ENCODE data around the gene CEP131. TPM values are rescaled to one million over a fixed set of nuclear protein-coding genes. Genes with fewer than 3 reads are reported as not detected.

The CEP131 gene
- total and polyA plus RNA-seq, 2 of the 4 experiments (the other 2 are of a cell fraction): 4.8 to 9.6 TPM

Other genes starting within 250 kb of the CEP131 start
- gene CHMP6, start 231.1 kb downstream of the CEP131 start, total RNA-seq (2012; rRNA removed): 5.0 and 7.2 TPM in 2 replicates
- 40.3 and 44.2 TPM in 2 replicates for gene CHMP6, start 231.1 kb downstream of the CEP131 start, polyA plus RNA-seq (2012; rRNA removed)
- gene BAIAP2, start 187.8 kb downstream of the CEP131 start, total RNA-seq (2012; rRNA removed): 18.3 and 22.8 TPM in 2 replicates
- gene BAIAP2, start 187.8 kb downstream of the CEP131 start, polyA plus RNA-seq (2012; rRNA removed): 32.6 and 36.1 TPM in 2 replicates
- gene PVALEF, start 57.5 kb downstream of the CEP131 start, total RNA-seq (2012; rRNA removed): not detected in 2 replicates
- not detected in 2 replicates for gene PVALEF, start 57.5 kb downstream of the CEP131 start, polyA plus RNA-seq (2012; rRNA removed)
- gene AATK, start 56.7 kb downstream of the CEP131 start, total RNA-seq (2012; rRNA removed): under 0.01 TPM in 1 of 2 replicates, not detected in the other
- gene AATK, start 56.7 kb downstream of the CEP131 start, polyA plus RNA-seq (2012; rRNA removed): 0.21 and 0.26 TPM in 2 replicates
- 3.2 and 3.3 TPM in 2 replicates for gene TEPSIN, start 16.1 kb upstream of the CEP131 start, total RNA-seq (2012; rRNA removed)
- gene TEPSIN, start 16.1 kb upstream of the CEP131 start, polyA plus RNA-seq (2012; rRNA removed): 28.1 and 36.1 TPM in 2 replicates
- 11.1 and 21.1 TPM in 2 replicates for gene NDUFAF8, start 16.4 kb upstream of the CEP131 start, total RNA-seq (2012; rRNA removed)
- 65.0 and 80.0 TPM in 2 replicates for gene NDUFAF8, start 16.4 kb upstream of the CEP131 start, polyA plus RNA-seq (2012; rRNA removed)
- gene SLC38A10, start 72.3 kb upstream of the CEP131 start, total RNA-seq (2012; rRNA removed): 12.7 and 14.2 TPM in 2 replicates
- 46.7 and 53.2 TPM in 2 replicates for gene SLC38A10, start 72.3 kb upstream of the CEP131 start, polyA plus RNA-seq (2012; rRNA removed)
- 0.36 and 0.83 TPM in 2 replicates for gene BAHCC1, start 172.5 kb upstream of the CEP131 start, total RNA-seq (2012; rRNA removed)
- 7.8 and 8.1 TPM in 2 replicates for gene BAHCC1, start 172.5 kb upstream of the CEP131 start, polyA plus RNA-seq (2012; rRNA removed)

Measured in IMR-90 (cell line).